Body of pancreas (tissue), 4 donors: Measurements from ENCODE around the gene BTBD1.

Experiments
- CTCF ChIP-seq, 7 experiments: fragments of 450-650 bp in 4 of 7; fragments of 200-600 bp in 3 of 7; sonication (generic) in 3 of 7; IDR thresholded peaks; one replicate each; pipeline ENCODE4 v1.5.1; 2016 to 2019; ENCODE audit warnings: antibody characterized with exemption in 7 of 7
- POLR2A ChIP-seq, 3 donors: fragments of 450-650 bp; IDR thresholded peaks; one replicate each; pipeline ENCODE4 v1.6.1; 2016; ENCODE audit warnings: antibody characterized with exemption in 3 of 3, mild to moderate bottlenecking in 2 of 3

- no peak for TF ChIP-seq POLR2A (IDR thresholded peaks at IDR 0.05)
- no peak for TF ChIP-seq CTCF (IDR thresholded peaks at IDR 0.05)
Observed at GRCh38 chr15:83094583-83094982, 27.5 kb upstream of the BTBD1 start.
